GM19351 (cell line): ENCODE data around the gene SUPT7L.
A peak's percentile ranks its signal among the peaks of the same experiment; 100 is the strongest.
"Not testable (repeated sequence)": the region's sequence is repeated elsewhere in the genome, so short reads cannot be mapped to it uniquely, and the experiment has no call there.

Experiments used
- ATAC-seq: cut with Tn5 transposase; IDR thresholded peaks from one replicate; pipeline ENCODE4 v1.9.1; 2021; ENCODE audit warnings: mild to moderate bottlenecking, moderate library complexity; ENCODE audit not compliant: unreplicated experiment

SUPT7L gene

DNA sequence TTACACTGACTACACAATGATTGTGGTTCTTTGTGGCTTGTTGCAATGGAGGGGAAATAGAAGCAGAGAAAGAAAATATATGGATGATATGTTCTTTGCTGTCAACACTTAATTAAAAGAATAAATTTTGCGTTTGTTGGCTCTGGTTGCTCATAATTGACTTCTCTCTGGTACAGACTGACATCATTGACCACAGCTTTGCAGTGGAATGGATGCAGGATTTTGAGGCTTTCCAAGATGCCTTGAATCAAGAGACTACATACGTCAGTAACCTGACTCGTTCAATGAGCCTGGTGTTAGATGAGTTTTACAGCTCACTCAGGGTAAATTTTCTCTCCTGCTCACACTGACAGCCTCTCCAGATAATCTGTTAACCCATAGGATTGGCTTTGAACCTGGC lies 24.7 kb downstream of the SUPT7L start:
- no peak for ATAC-seq

DNA sequence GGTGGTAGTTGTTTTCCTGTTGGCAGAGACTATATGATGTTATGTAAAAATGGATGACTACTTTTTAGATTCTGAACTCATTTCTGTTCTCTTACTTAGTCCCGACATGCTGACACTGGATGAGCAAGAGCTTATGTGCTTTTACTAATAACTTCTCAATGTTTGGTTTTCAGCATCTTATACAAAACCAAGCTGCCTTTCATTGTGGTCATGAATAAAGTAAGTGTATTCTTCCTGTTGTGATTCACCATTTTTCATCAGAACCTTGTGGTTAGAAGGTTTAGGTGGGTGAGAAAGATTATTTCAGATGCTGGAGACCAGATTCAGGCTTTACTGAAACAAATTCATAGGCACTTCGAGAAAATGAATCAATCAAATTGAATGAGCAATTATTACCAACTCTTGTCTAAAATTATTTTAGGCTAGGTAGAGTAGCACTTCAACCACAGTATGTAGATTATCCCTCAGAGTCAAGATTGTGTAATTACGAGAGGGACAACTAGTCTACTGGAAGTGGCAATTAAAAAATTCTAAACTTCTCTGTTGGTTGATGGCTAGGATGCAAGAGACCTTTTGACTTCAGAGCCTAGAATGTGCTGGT lies 25.3 kb downstream of the SUPT7L start:
- ATAC-seq: no peak

DNA sequence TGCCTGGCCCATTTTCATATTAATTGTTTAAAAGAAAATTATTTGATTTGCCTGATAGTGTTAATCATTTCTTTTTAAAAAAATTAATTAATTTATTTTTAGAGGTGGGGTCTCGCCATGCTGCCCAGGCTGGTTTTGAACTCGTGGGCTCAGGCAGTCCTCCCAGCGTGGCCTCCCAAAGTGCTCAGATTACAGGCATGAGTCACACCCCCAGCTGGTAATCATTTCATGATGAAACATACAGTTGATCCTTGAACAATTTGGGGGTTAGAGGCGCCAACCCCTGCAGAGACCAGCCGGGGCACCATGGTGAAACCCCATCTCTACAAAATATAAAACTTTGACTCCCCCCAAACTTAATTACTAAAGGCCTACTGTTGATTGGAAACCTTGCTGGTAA lies 26.6 kb downstream of the SUPT7L start:
- ATAC-seq: no peak

DNA sequence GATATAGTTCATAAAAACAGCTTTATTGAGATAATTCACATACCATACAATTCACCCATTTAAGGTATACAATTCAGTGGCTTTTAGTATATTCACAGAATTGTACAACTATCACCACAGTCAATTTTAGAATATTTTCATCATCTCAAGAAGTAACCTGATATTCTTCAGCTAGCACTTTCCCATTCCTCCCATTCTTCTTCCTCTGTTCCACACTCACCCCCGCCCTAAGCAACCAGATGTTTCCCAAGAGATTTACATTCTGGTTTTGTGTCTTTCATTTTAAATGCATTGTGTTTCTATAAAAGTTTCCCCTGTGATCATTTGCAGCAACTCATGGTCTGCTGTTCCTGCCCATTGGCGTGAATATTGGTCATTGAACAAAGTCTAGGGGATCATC lies 29.1 kb downstream of the SUPT7L start:
- no peak for ATAC-seq

DNA sequence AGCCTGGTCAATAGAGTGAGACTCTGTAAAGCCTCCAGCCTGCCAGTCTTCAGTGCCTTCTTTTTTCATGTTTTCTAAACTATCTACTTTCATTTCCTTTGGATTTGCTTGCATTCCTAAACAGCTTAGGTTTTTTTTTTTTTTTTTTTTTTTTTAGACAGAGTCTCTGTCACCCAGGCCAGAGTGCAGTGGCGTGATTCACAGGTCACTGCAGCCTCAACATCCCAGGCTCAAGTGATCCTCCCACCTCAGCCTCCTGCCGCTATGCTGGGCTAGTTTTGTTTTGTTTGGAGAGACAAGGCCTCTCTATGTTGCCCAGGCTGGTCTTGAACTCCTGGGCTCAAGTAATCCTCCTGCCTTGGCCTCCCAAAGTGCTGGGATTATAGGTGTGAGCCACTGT lies 33.2 kb downstream of the SUPT7L start:
- ATAC-seq: not testable (repeated sequence)

GRCh38 chr2:27628767-27629709 lies 34.4 kb downstream of the SUPT7L start, which contains the start of the genes CCDC121 and GPN1:
Gene CCDC121, minus strand, starts transcription at chr2:27629012. Its CDS starts 1,213 bp downstream, at chr2:27627799.
Gene GPN1, plus strand, starts transcription at chr2:27629050. Its CDS starts 9 bp downstream, at chr2:27629059.
- peak; percentile 98 for ATAC-seq

DNA sequence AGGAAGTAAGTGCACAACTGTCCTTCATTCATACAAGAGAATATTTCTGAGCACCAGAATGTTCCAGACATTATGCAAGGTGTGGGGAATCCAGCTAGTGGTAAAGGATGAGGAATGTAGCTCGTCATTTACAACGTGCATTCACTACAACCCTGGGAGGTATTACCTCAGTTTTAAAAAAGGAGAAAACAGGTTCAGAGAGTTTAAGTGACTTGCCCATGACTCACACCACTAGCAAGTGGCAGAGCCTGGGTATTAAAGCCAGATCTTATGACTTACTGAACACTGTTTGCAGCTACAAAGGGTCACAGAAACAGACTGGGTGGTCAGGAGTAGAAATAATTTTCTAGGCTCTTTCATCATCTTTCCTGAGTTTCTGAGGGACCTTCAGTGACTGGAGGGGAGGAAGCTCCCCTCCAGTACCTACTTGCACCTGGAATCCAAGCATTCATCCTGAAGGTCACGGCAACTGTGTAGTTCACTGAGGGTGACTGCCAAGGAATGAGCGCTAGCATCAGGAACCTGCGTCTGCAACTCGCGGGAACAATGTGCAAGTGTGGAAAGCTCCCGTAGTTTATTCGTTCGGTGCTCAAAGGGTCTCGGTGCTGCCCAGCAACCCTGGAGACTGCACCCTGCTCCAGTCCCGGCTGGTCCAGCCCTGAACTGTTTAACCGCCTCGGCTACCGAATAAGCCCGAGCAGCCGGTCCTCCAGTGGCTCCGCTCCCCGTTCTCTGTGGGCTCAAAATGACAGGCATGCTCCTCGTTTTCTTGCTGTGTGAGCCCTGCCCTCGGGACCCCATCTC lies 35.2 kb downstream of the SUPT7L start:
- ATAC-seq: peak; percentile 27

- not testable (repeated sequence) for ATAC-seq
Observed at GRCh38 chr2:27626921-27627320, 36.5 kb downstream of the SUPT7L start.

GRCh38 chr2:27626323-27626722 lies 37.1 kb downstream of the SUPT7L start:
- ATAC-seq: not testable (repeated sequence)

- ATAC-seq: no peak
Observed at GRCh38 chr2:27624943-27625342, 38.5 kb downstream of the SUPT7L start.

GRCh38 chr2:27622921-27623384 lies 40.5 kb downstream of the SUPT7L start:
- ATAC-seq: no peak

DNA sequence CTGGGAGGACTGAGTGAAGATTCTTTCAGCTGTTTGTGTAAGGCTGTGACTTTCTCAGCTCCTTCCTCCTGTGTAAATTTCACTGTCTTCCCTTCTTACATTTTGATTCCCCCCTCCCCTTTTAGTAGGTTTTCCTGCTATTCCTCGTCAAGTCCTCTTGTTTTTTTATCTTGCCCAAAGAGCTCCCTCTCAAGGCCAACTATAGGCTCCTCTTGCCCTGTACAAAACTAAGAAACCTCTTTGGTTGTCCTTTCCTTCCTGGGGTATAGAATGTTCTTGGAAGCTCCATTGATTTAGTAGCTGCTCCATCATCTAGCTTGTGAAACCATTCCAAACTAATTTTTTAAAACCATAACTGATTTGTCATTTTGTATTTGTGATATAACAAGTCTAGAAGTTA lies 41.9 kb downstream of the SUPT7L start:
- no peak for ATAC-seq

DNA sequence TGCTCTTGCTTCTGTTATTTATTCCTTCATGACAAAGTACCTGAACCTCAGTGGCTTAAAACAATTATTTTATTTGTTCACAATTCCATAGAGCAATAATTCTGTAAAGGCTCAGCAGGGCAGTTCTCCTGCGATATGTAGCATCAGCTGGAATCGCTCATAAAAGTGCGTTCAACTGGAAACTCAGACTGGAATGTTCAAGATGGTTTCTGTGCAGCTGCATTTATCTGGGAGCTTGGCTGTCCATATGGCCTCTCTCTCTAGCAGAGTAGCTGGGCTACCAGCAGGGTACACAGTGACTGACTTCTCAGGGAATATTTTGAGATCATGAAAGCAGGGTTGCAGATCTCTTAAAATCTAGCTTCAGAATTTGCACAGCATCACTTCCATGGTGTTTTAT lies 48.1 kb downstream of the SUPT7L start:
- ATAC-seq: no peak

- ATAC-seq: no peak
Observed at GRCh38 chr2:27613985-27614384, 49.4 kb downstream of the SUPT7L start.

- ATAC-seq: no peak
Observed at GRCh38 chr2:27606611-27607010, 56.8 kb downstream of the SUPT7L start.
